MM.1S (cell line): ENCODE data around the gene HOXC10.

Experiments
- EZH2 ChIP-seq: fragments of 300-600 bp; sonication (generic); optimal IDR thresholded peaks from 2 replicates; pipeline ENCODE3; 2017; ENCODE audit warnings: low read depth, mild to moderate bottlenecking, antibody characterized with exemption, low read length, mixed read lengths
- TF ChIP-seq, protein P1 (sequence below): fragments of 300-600 bp; sonication (generic); IDR thresholded peaks from 2 replicates; pipeline ENCODE4 v1.5.1; 2016; ENCODE audit warnings: antibody characterized with exemption, low read length, mixed read lengths

DNA sequence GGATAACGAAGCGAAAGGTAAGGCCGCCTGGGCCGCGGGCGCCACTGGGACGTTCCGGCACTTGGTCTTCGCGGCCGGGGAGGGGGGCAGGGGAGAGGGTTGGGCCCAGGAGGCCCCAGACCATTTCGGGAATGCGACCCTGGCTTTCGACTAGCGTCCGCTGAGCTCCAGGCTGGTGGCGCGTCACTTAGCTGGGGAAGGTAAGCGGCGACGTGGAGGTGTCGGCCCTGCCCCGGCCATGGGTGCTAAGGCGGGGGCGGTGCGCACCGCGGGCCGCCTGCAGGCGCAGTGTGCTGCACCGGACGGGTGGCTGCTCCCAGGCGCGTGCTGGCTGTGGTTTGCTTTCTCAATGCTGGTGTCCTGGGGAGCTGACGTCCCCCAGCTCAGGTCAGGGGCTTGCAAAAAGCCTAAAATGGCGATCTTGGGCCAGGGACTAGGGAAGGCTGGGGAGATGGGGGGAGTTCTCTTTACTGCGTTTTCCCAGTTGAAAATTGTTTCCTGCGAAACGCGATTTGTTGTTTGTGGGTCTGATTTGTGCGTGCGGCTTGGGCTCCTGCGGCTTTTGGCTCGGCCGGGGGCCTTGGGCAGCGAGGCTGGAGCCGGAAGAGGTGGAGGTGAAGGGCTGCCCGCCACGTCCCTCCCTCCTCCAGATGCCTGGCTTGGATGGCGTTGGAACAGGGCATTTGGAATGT lies 1.2 kb downstream of the HOXC10 start:
- TF ChIP-seq, protein P1, sequence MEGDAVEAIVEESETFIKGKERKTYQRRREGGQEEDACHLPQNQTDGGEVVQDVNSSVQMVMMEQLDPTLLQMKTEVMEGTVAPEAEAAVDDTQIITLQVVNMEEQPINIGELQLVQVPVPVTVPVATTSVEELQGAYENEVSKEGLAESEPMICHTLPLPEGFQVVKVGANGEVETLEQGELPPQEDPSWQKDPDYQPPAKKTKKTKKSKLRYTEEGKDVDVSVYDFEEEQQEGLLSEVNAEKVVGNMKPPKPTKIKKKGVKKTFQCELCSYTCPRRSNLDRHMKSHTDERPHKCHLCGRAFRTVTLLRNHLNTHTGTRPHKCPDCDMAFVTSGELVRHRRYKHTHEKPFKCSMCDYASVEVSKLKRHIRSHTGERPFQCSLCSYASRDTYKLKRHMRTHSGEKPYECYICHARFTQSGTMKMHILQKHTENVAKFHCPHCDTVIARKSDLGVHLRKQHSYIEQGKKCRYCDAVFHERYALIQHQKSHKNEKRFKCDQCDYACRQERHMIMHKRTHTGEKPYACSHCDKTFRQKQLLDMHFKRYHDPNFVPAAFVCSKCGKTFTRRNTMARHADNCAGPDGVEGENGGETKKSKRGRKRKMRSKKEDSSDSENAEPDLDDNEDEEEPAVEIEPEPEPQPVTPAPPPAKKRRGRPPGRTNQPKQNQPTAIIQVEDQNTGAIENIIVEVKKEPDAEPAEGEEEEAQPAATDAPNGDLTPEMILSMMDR = no peak
- TF ChIP-seq EZH2 = no peak
